Endothelial cell of umbilical vein (primary cell): ENCODE data around the gene ARMC7. TPM values are rescaled to one million over a fixed set of nuclear protein-coding genes. Genes with fewer than 3 reads are reported as not detected.
"Not testable (repeated sequence)": the region's sequence is repeated elsewhere in the genome, so short reads cannot be mapped to it uniquely, and the experiment has no call there.

Experiments
- BruUV-seq: library from RNA; stranded (reverse); fragments of 400-500 nt; replicated peaks from 2 replicates; lab custom pipeline; 2021; lab: Mats Ljungman, UMichigan
- CTCF ChIA-PET: fragments of 300-600, 350-600 bp; sonication (Branson Sonifier 250); formaldehyde crosslinking; loops from one replicate; lab custom pipeline; 2021; ENCODE audit warnings: antibody characterized with exemption, inconsistent platforms; lab: Charles Lee
- POLR2A ChIA-PET: fragments of 300-600, 350-600 bp; sonication (Branson Sonifier 250); formaldehyde crosslinking; loops from one replicate; lab custom pipeline; 2021; ENCODE audit warnings: antibody characterized with exemption, inconsistent platforms; lab: Charles Lee
- DNase-seq: peaks from one replicate; pipeline ENCODE4 v3.0.0-alpha.2; 2011; ENCODE audit warnings: low read depth, low spot score
- FAIRE-seq: peaks from 2 replicates; lab custom pipeline; 2011; peaks lifted over from hg19 to GRCh38; lab: Jason Lieb, UNC
- H2AFZ ChIP-seq: 2 replicates; pipeline ENCODE4 v1.6.0; 2012; ENCODE audit warnings: low read depth, low read length, control low read depth, inconsistent platforms
- H3K27ac ChIP-seq: 2 replicates; pipeline ENCODE4 v1.5.1; 2011; ENCODE audit warnings: low read depth, mild to moderate bottlenecking, control low read depth, low read length, moderate library complexity; ENCODE audit not compliant: insufficient read depth
- H3K27me3 ChIP-seq, 2 experiments: 2 replicates each; pipeline versions ENCODE4 v1.6.0 to v1.6.1; 2011; ENCODE audit warnings: low read length in 2 of 2, mixed read lengths in 1 of 2; ENCODE audit not compliant: control insufficient read depth in 2 of 2, insufficient read depth in 2 of 2
- H3K36me3 ChIP-seq, 2 experiments: 2 replicates in 1 of 2; 3 replicates in 1 of 2; pipeline ENCODE4 v1.5.1; 2011; ENCODE audit warnings: low read length in 2 of 2, mild to moderate bottlenecking in 1 of 2, moderate library complexity in 1 of 2; ENCODE audit not compliant: control insufficient read depth in 2 of 2, insufficient read depth in 2 of 2; ENCODE audit errors: extremely low read depth in 1 of 2
- H3K4me1 ChIP-seq: 3 replicates; pipeline ENCODE4 v1.5.1; 2011; ENCODE audit warnings: mild to moderate bottlenecking, low read length; ENCODE audit not compliant: control insufficient read depth, insufficient read depth; ENCODE audit errors: extremely low read depth
- H3K4me2 ChIP-seq: 2 replicates; pipeline ENCODE4 v1.6.1; 2011; ENCODE audit warnings: low read length, control low read depth, mixed read lengths; ENCODE audit not compliant: insufficient read depth
- H3K4me3 ChIP-seq, 3 experiments: fragments of 200-600 bp in 1 of 3; sonication (generic), shearing (Covaris generic) in 1 of 3; replicated peaks in 1 of 3; 2 replicates each; pipeline ENCODE4 v1.5.1; 2011 to 2016; ENCODE audit warnings: control low read depth in 3 of 3, low read length in 3 of 3, mild to moderate bottlenecking in 2 of 3, inconsistent platforms in 1 of 3, low read depth in 1 of 3, moderate library complexity in 1 of 3; ENCODE audit not compliant: insufficient read depth in 1 of 3
- H3K79me2 ChIP-seq: 2 replicates; pipeline ENCODE4 v1.6.0; 2012; ENCODE audit warnings: low read length, inconsistent platforms; ENCODE audit not compliant: control insufficient read depth, insufficient read depth
- H3K9ac ChIP-seq: replicated peaks from 2 replicates; pipeline ENCODE3; 2011; ENCODE audit warnings: low read length, control low read depth; ENCODE audit not compliant: insufficient read depth; ENCODE audit errors: extremely low read depth
- H3K9me1 ChIP-seq: replicated peaks from 3 replicates; pipeline ENCODE4 v1.6.0; 2011; ENCODE audit warnings: mild to moderate bottlenecking, low read length; ENCODE audit not compliant: control insufficient read depth, insufficient read depth; ENCODE audit errors: extremely low read depth
- H3K9me3 ChIP-seq: replicated peaks from 2 replicates; pipeline ENCODE4 v1.5.1; 2012; ENCODE audit warnings: low read length, inconsistent platforms; ENCODE audit not compliant: control insufficient read depth, insufficient read depth
- H4K20me1 ChIP-seq: replicated peaks from 2 replicates; pipeline ENCODE3; 2011; ENCODE audit warnings: mild to moderate bottlenecking, low read length; ENCODE audit not compliant: control insufficient read depth, insufficient read depth; ENCODE audit errors: extremely low read depth
- EZH2 ChIP-seq: IDR thresholded peaks from 2 replicates; pipeline ENCODE4 v1.6.1; 2012; ENCODE audit warnings: borderline replicate concordance, low read depth, mild to moderate bottlenecking, moderate library complexity, low read length, inconsistent platforms; ENCODE audit not compliant: severe bottlenecking
- FOS ChIP-seq: IDR thresholded peaks from 2 replicates; pipeline ENCODE4 v1.6.1; 2011; ENCODE audit warnings: mild to moderate bottlenecking, low read length, moderate library complexity, borderline replicate concordance; ENCODE audit not compliant: insufficient read depth
- GATA2 ChIP-seq: IDR thresholded peaks from 2 replicates; pipeline ENCODE4 v1.7.0; 2011; ENCODE audit warnings: low read depth, mild to moderate bottlenecking, moderate library complexity, mixed read lengths, low read length; ENCODE audit not compliant: insufficient read length, insufficient read depth
- JUN ChIP-seq: IDR thresholded peaks from 2 replicates; pipeline ENCODE4 v1.6.1; 2011; ENCODE audit warnings: borderline replicate concordance, low read depth; ENCODE audit not compliant: insufficient read length, insufficient read depth
- MYC ChIP-seq: IDR thresholded peaks from one replicate; pipeline ENCODE4 v1.6.1; 2011; ENCODE audit warnings: mild to moderate bottlenecking, low read depth, low read length
- POLR2A ChIP-seq: IDR thresholded peaks from 2 replicates; pipeline ENCODE4 v1.6.1; 2012; ENCODE audit warnings: low read depth, mild to moderate bottlenecking, control low read depth, low read length
- POLR2AphosphoS5 ChIP-seq: IDR thresholded peaks from 2 replicates; pipeline ENCODE4 v1.6.1; 2012; ENCODE audit warnings: low read depth, mild to moderate bottlenecking, control low read depth, low read length, moderate library complexity; ENCODE audit not compliant: insufficient read depth
- dilution Hi-C: fragments of 300-500 bp; cut with MboI; formaldehyde crosslinking; loops from one replicate; pipeline ENCODE4 v1.15.0; 2019; ENCODE audit warnings: low sequenced_read_pairs; ENCODE audit not compliant: extremely low pct_ligation_motif_present
- intact Hi-C: fragments of 100-400 bp; cut with micrococcal nuclease; formaldehyde crosslinking; loops from one replicate; pipeline ENCODE4 v1.10.0; 2022
- polyA plus RNA-seq, 4 experiments: library from polyadenylated mRNA; depleted of rRNA in 3 of 4; stranded (reverse) in 3 of 4; unstranded in 1 of 4; fragments of >200 nt; gene quantifications; 2 replicates each; pipeline versions ENCODE4 v1.2.1 to v1.2.3, GENCODE V29; 2011 to 2012; ENCODE audit warnings: missing spikeins in 1 of 4
- total RNA-seq: library from RNA; stranded (reverse); gene quantifications from 2 replicates; pipeline ENCODE4 v1.2.3, GENCODE V29; 2021
- TF ChIP-seq, protein P1 (sequence below): IDR thresholded peaks from 2 replicates; pipeline ENCODE4 v1.6.1; 2011; ENCODE audit not compliant: insufficient read depth, insufficient read length
- TF ChIP-seq, protein P2 (sequence below), 2 donors: IDR thresholded peaks; 1 replicate in 1 of 2; 2 replicates in 1 of 2; pipeline ENCODE4 v1.5.1; 2011; ENCODE audit warnings: low read length in 2 of 2, mild to moderate bottlenecking in 2 of 2, moderate library complexity in 2 of 2, control low read depth in 1 of 2, inconsistent platforms in 1 of 2, low read depth in 1 of 2; ENCODE audit not compliant: insufficient read depth in 1 of 2; ENCODE audit errors: extremely low read depth in 1 of 2

The ARMC7 gene
- total and polyA plus RNA-seq, 2 donors (not counting 3 experiments of a cell fraction or from before 2014, with no cell fraction given) = 11.8 to 15.7 TPM

DNA sequence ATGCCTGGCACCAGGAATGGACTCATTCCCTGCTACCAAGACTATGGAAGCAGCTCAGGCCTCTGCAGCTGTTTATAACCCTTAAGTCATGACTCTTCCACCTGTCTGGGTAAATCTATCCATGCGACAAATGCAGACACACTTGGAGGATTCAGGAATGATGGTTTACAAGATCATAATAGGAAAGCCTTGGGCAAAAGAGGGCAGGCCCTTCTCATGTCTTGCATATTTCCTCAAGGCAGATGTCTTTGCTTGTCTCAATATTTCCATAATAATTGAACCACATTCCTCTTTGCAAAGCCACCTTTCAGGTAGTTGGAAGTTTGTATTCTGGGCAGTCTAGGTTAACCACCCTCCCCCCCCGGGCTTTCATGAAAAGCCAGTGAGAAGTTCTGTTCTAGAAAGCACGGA is 45.4 kb downstream of the ARMC7 start:
- DNase-seq (no peak), FAIRE-seq (no peak)
- Histone ChIP-seq H3K79me2 (peaks cover 41% of the 10 kb centered on the region), H3K4me3 (no peak overlapping the region), H2AFZ (no peak overlapping the region), H3K4me2 (no peak overlapping the region), H3K27me3 (no peaks in the 10 kb centered on the region), H4K20me1 (no peaks in the 10 kb centered on the region), H3K27ac (no peak overlapping the region), H3K9me1 (no peaks in the 10 kb centered on the region), H3K9ac (no peak overlapping the region), H3K36me3 (no peaks in the 10 kb centered on the region), H3K9me3 (no peaks in the 10 kb centered on the region), H3K4me1 (peaks cover 32% of the 10 kb centered on the region)
- no TSS peak for BruUV-seq
- intact Hi-C loops (no loop called here), dilution Hi-C loops (no loop called here)
- no peak for TF ChIP-seq FOS
- no peak for TF ChIP-seq EZH2
- TF ChIP-seq MYC = no peak
- no peak for TF ChIP-seq GATA2
- TF ChIP-seq, protein P1, sequence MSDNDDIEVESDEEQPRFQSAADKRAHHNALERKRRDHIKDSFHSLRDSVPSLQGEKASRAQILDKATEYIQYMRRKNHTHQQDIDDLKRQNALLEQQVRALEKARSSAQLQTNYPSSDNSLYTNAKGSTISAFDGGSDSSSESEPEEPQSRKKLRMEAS = no peak
- TF ChIP-seq, protein P2, sequence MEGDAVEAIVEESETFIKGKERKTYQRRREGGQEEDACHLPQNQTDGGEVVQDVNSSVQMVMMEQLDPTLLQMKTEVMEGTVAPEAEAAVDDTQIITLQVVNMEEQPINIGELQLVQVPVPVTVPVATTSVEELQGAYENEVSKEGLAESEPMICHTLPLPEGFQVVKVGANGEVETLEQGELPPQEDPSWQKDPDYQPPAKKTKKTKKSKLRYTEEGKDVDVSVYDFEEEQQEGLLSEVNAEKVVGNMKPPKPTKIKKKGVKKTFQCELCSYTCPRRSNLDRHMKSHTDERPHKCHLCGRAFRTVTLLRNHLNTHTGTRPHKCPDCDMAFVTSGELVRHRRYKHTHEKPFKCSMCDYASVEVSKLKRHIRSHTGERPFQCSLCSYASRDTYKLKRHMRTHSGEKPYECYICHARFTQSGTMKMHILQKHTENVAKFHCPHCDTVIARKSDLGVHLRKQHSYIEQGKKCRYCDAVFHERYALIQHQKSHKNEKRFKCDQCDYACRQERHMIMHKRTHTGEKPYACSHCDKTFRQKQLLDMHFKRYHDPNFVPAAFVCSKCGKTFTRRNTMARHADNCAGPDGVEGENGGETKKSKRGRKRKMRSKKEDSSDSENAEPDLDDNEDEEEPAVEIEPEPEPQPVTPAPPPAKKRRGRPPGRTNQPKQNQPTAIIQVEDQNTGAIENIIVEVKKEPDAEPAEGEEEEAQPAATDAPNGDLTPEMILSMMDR (IDR thresholded peaks at IDR 0.05; ENCODE audit: extremely low read depth in 1 of 2, insufficient read depth in 1 of 2, low read depth in 1 of 2, low read length in 2 of 2) = no peak
- no peak for TF ChIP-seq JUN
- no peak for TF ChIP-seq POLR2AphosphoS5
- no peak for TF ChIP-seq POLR2A
- CTCF ChIA-PET = interaction anchor here (0.8 to 3.1 kb wide), 3 partner anchors 24 to 46 kb away, joined by 3 to 8 read pairs (median 3); partner anchors contain the start of gene NT5C
- POLR2A ChIA-PET = interaction anchor here (1.0 to 1.5 kb wide), 4 partner anchors 12 to 194 kb away, joined by 3 to 5 read pairs (median 4); no protein-coding TSS in a partner anchor

DNA sequence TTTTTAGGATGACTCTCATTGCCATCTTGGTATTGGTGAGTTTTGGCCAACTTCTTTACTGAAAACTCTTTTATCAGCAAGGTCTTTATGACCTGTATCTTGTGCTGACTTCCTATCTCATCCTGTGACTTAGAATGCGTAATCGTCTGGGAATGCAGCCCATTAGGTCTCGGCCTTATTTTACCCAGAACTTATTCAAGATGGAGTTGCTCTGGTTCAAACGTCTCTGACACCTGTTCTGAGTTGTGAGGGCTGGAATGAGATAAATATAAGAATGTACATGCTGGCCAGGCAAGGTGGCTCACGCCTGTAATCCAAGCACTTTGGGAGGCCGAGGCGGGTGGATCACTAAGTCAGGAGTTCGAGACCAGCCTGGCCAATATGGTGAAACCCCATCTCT is 48.7 kb downstream of the ARMC7 start:
- H3K9ac ChIP-seq, dilution Hi-C loops, H3K27me3 ChIP-seq, intact Hi-C loops, POLR2A ChIA-PET, BruUV-seq, FAIRE-seq, H3K79me2 ChIP-seq, H4K20me1 ChIP-seq, H2AFZ ChIP-seq, H3K4me2 ChIP-seq, H3K9me3 ChIP-seq, H3K9me1 ChIP-seq, H3K4me3 ChIP-seq, H3K36me3 ChIP-seq: not testable (repeated sequence)
- peak; percentile 26 for DNase-seq
- Histone ChIP-seq H3K27ac (peak overlapping the region; percentile 87), H3K4me1 (peaks cover 23% of the 10 kb centered on the region)
- CTCF ChIA-PET = interaction anchor here (2.3 kb wide), 1 partner anchor 44 kb away, joined by 15 read pairs; no protein-coding TSS in a partner anchor
